Esophagus muscularis mucosa (tissue), 4 donors: ENCODE results near the gene ZNF644. TPM values are rescaled to one million over a fixed set of nuclear protein-coding genes. Genes with fewer than 3 reads are reported as not detected.

Source experiments
- DNase-seq: peaks from one replicate; pipeline ENCODE4 v3.0.0-alpha.2; 2017; ENCODE audit errors: extremely low spot score
- H3K27ac ChIP-seq, 4 donors: fragments of 200-600 bp; sonication (generic); replicated peaks in 1 of 4; 1 replicate in 3 of 4; 2 replicates in 1 of 4; pipeline ENCODE4 v1.5.1; 2016 to 2019; ENCODE audit warnings: mild to moderate bottlenecking in 1 of 4
- H3K27me3 ChIP-seq, 4 donors: fragments of 200-600 bp; sonication (generic); one replicate each; pipeline versions ENCODE4 v1.5.1 to v1.6.0; 2016 to 2019
- H3K36me3 ChIP-seq, 4 donors: fragments of 200-600 bp; sonication (generic); one replicate each; pipeline ENCODE4 v1.5.1; 2016 to 2019
- H3K4me1 ChIP-seq, 4 donors: fragments of 200-600 bp; sonication (generic); one replicate each; pipeline ENCODE4 v1.5.1; 2016 to 2019
- H3K4me3 ChIP-seq, 4 donors: fragments of 200-600 bp; sonication (generic); 1 replicate in 2 of 4; 2 replicates in 2 of 4; pipeline ENCODE4 v1.5.1; 2016 to 2019; ENCODE audit warnings: mild to moderate bottlenecking in 4 of 4, moderate library complexity in 1 of 4
- H3K9me3 ChIP-seq, 4 donors: fragments of 200-600 bp; sonication (generic); 1 replicate in 3 of 4; 2 replicates in 1 of 4; pipeline ENCODE4 v1.5.1; 2016 to 2019
- CTCF ChIP-seq, 3 experiments: fragments of 200-600 bp in 2 of 3; fragments of 450-650 bp in 1 of 3; sonication (generic) in 2 of 3; IDR thresholded peaks; one replicate each; pipeline ENCODE4 v1.5.1; 2017 to 2019; ENCODE audit warnings: antibody characterized with exemption in 3 of 3, mild to moderate bottlenecking in 2 of 3, moderate library complexity in 1 of 3
- EP300 ChIP-seq: sonication (generic); formaldehyde crosslinking; IDR thresholded peaks from one replicate; pipeline ENCODE4 v1.6.1; 2017; ENCODE audit warnings: antibody characterized with exemption
- POLR2A ChIP-seq: fragments of 450-650 bp; IDR thresholded peaks from one replicate; pipeline ENCODE4 v1.6.1; 2017; ENCODE audit warnings: antibody characterized with exemption, moderate library complexity, mild to moderate bottlenecking, low read depth
- POLR2AphosphoS5 ChIP-seq, 2 donors: sonication (generic); formaldehyde crosslinking; IDR thresholded peaks; one replicate each; pipeline ENCODE4 v1.6.1; 2017; ENCODE audit warnings: antibody characterized with exemption in 2 of 2
- WGBS: methylation state at CpG from one replicate; pipeline ENCODE4 v1.1.5; 2018; 5-methylcytosine and 5-hydroxymethylcytosine counted together
- intact Hi-C: fragments of 100-400 bp; cut with DNase I; formaldehyde crosslinking; loops from one replicate; pipeline ENCODE4 v1.15.1; 2023
- total RNA-seq, 4 donors: library from RNA; depleted of rRNA; stranded (reverse); fragments of >200 nt; gene quantifications; one replicate each; pipeline versions ENCODE4 v1.1.0 to v1.2.1, GENCODE V29; 2016

Gene ZNF644
- total RNA-seq, 4 donors from 2014 or later, result 44.8 to 64.8 (median 45.2) TPM

- H3K4me3 ChIP-seq, result no peak overlapping the region
- DNase-seq, result no peak
- no peaks in the 10 kb centered on the region for H3K36me3 ChIP-seq
- H3K27me3 ChIP-seq, result no peaks in the 10 kb centered on the region
- intact Hi-C loops, result no loop called here
- peaks cover 0 to 8% (median 0%) of the 10 kb centered on the region in 4 donors for H3K9me3 ChIP-seq
- TF ChIP-seq EP300 (no peak), POLR2A (no peak), POLR2AphosphoS5 (IDR thresholded peaks at IDR 0.05) (no peak), CTCF (IDR thresholded peaks at IDR 0.05) (no peak)
- 88% methylated on average over 4 of the region's 4 CpGs for WGBS
- H3K4me1 ChIP-seq, result peaks cover 7 to 25% (median 17%) of the 10 kb centered on the region in 4 donors
- no peak overlapping the region for H3K27ac ChIP-seq
These were observed 31.1 kb downstream of the ZNF644 start for GRCh38 chr1:90990779-90991178.

- Histone ChIP-seq H3K4me3 (no peak overlapping the region), H3K27ac (no peak overlapping the region), H3K27me3 (no peaks in the 10 kb centered on the region), H3K9me3 (peaks cover 0 to 8% (median 0%) of the 10 kb centered on the region in 4 donors), H3K36me3 (no peaks in the 10 kb centered on the region), H3K4me1 (peaks cover 15 to 32% (median 21%) of the 10 kb centered on the region in 4 donors)
- no peak for TF ChIP-seq POLR2AphosphoS5 (IDR thresholded peaks at IDR 0.05)
- TF ChIP-seq EP300, result no peak
- TF ChIP-seq POLR2A, result no peak
- no peak for TF ChIP-seq CTCF (IDR thresholded peaks at IDR 0.05)
- DNase-seq, result no peak
- intact Hi-C loops, result no loop called here
These were observed 31.8 kb downstream of the ZNF644 start for GRCh38 chr1:90989990-90990389.

- intact Hi-C loops, result no loop called here
- WGBS, result 96% methylated on average over 4 of the region's 4 CpGs
- H3K4me1 ChIP-seq, result peaks cover 13 to 39% (median 21%) of the 10 kb centered on the region in 4 donors
These were observed 32.5 kb downstream of the ZNF644 start for GRCh38 chr1:90989302-90989701.

GRCh38 chr1:90987841-90988240, 34.0 kb downstream of the ZNF644 start:
- TF ChIP-seq EP300 (no peak), POLR2AphosphoS5 (IDR thresholded peaks at IDR 0.05) (no peak), CTCF (IDR thresholded peaks at IDR 0.05) (no peak), POLR2A (no peak)
- Histone ChIP-seq H3K4me3 (no peak overlapping the region), H3K36me3 (no peaks in the 10 kb centered on the region), H3K27me3 (no peaks in the 10 kb centered on the region), H3K27ac (no peak overlapping the region), H3K4me1 (peaks cover 6 to 32% (median 22%) of the 10 kb centered on the region in 4 donors), H3K9me3 (peaks cover 0 to 8% (median 0%) of the 10 kb centered on the region in 4 donors)
- intact Hi-C loops, result no loop called here
- 93% methylated on average over 2 of the region's 2 CpGs for WGBS
- no peak for DNase-seq

More at GRCh38 chr1:90989302-90989701, 32.5 kb downstream of the ZNF644 start:
- Histone ChIP-seq H3K36me3 (no peaks in the 10 kb centered on the region), H3K27me3 (no peaks in the 10 kb centered on the region), H3K4me3 (no peak overlapping the region), H3K27ac (no peak overlapping the region), H3K9me3 (peaks cover 0 to 8% (median 0%) of the 10 kb centered on the region in 4 donors)
- DNase-seq, result no peak
- no peak for TF ChIP-seq EP300
- TF ChIP-seq CTCF (IDR thresholded peaks at IDR 0.05), result no peak
- TF ChIP-seq POLR2A, result no peak
- TF ChIP-seq POLR2AphosphoS5 (IDR thresholded peaks at IDR 0.05), result no peak

GRCh38 chr1:90986953-90987352, 34.9 kb downstream of the ZNF644 start:
- DNase-seq, result no peak
- Histone ChIP-seq H3K27ac (no peak overlapping the region), H3K36me3 (no peaks in the 10 kb centered on the region), H3K4me3 (no peak overlapping the region), H3K27me3 (no peaks in the 10 kb centered on the region), H3K9me3 (peaks cover 0 to 8% (median 0%) of the 10 kb centered on the region in 4 donors), H3K4me1 (peaks cover 6 to 28% (median 19%) of the 10 kb centered on the region in 4 donors)
- 76% methylated on average over 2 of the region's 2 CpGs for WGBS
- intact Hi-C loops, result no loop called here
- no peak for TF ChIP-seq CTCF (IDR thresholded peaks at IDR 0.05)
- no peak for TF ChIP-seq EP300
- no peak for TF ChIP-seq POLR2A
- no peak for TF ChIP-seq POLR2AphosphoS5 (IDR thresholded peaks at IDR 0.05)
